ENCODE results near the gene DNAL1.

GRCh38 chr14:73709904-73710469, 65.2 kb downstream of the DNAL1 start:
- TF ChIP-seq CTCF (IDR thresholded peaks at IDR 0.05) (no peak), POLR2A (IDR thresholded peaks at IDR 0.05) (no peak), EP300 (IDR thresholded peaks at IDR 0.05) (no peak)
